SU-DHL-6 (cell line): ENCODE data around the gene VSTM2B.

Source experiments
- H2AFZ ChIP-seq: fragments of 200-600 bp; sonication (generic); 2 replicates; pipeline ENCODE4 v1.6.1; 2014; ENCODE audit warnings: low read depth, mild to moderate bottlenecking, moderate library complexity, mixed read lengths, antibody characterized with exemption, low read length; ENCODE audit not compliant: severe bottlenecking
- H3F3A ChIP-seq: fragments of 200-600 bp; shearing (Covaris generic); 2 replicates; pipeline ENCODE4 v1.6.0; 2016; ENCODE audit warnings: antibody characterized with exemption, mild to moderate bottlenecking; ENCODE audit not compliant: insufficient read depth
- H3K27ac ChIP-seq: fragments of 200-600 bp; sonication (generic); 2 replicates; pipeline ENCODE4 v1.5.1; 2016; ENCODE audit warnings: low read depth, mild to moderate bottlenecking, low read length, moderate library complexity, mixed read lengths
- H3K27me3 ChIP-seq: fragments of 200-600 bp; sonication (generic), shearing (Covaris generic); 2 replicates; pipeline ENCODE4 v1.6.0; 2014; ENCODE audit warnings: mild to moderate bottlenecking, low read length
- H3K36me3 ChIP-seq: fragments of 200-600 bp; sonication (generic); 2 replicates; pipeline ENCODE4 v1.6.1; 2014; ENCODE audit warnings: mild to moderate bottlenecking, low read length, mixed read lengths
- H3K4me2 ChIP-seq: fragments of 300-600, 200-600 bp; shearing (Covaris generic), sonication (generic); 2 replicates; pipeline ENCODE4 v1.6.0; 2014; ENCODE audit warnings: low read length, low read depth, mild to moderate bottlenecking; ENCODE audit not compliant: poor library complexity, severe bottlenecking
- H3K4me3 ChIP-seq: fragments of 200-600 bp; sonication (generic); 2 replicates; pipeline ENCODE4 v1.5.1; 2014; ENCODE audit warnings: antibody characterized with exemption, low read length, mild to moderate bottlenecking, mixed read lengths; ENCODE audit not compliant: insufficient read depth, poor library complexity, severe bottlenecking
- H3K79me2 ChIP-seq: fragments of 200-600 bp; sonication (generic); 2 replicates; pipeline ENCODE4 v1.6.1; 2014; ENCODE audit warnings: mild to moderate bottlenecking, low read length, moderate library complexity; ENCODE audit not compliant: insufficient read depth
- H3K9ac ChIP-seq: fragments of 200-600 bp; sonication (generic); 2 replicates; pipeline ENCODE4 v1.7.0; 2014; ENCODE audit warnings: mild to moderate bottlenecking, low read length
- H3K9me2 ChIP-seq: fragments of 200-600 bp; sonication (generic); replicated peaks from 2 replicates; pipeline ENCODE4 v1.6.1; 2014; ENCODE audit warnings: low read length; ENCODE audit not compliant: insufficient read depth
- H3K9me3 ChIP-seq: fragments of 200-600 bp; sonication (generic); 2 replicates; pipeline ENCODE4 v1.6.1; 2014; ENCODE audit warnings: low read length, mixed read lengths; ENCODE audit not compliant: insufficient read depth
- H4K20me1 ChIP-seq: fragments of 200-600 bp; sonication (generic); 2 replicates; pipeline ENCODE4 v1.6.1; 2014; ENCODE audit warnings: low read depth, mild to moderate bottlenecking, antibody characterized with exemption, low read length, moderate library complexity, mixed read lengths
- CTCF ChIP-seq: fragments of 200-600 bp; sonication (generic); IDR thresholded peaks from one replicate; pipeline ENCODE4 v1.5.1; 2017; ENCODE audit warnings: antibody characterized with exemption, mild to moderate bottlenecking, low read length, moderate library complexity; ENCODE audit not compliant: insufficient read depth, poor library complexity, severe bottlenecking
- EZH2phosphoT487 ChIP-seq: fragments of 200-600 bp; sonication (generic), shearing (Covaris generic); conservative IDR thresholded peaks from 2 replicates; pipeline ENCODE4 v1.6.1; 2018; ENCODE audit warnings: mild to moderate bottlenecking, antibody characterized with exemption, low read length, moderate library complexity, mixed read lengths

Gene VSTM2B

GRCh38 chr19:29574510-29574909 is 48.7 kb downstream of the VSTM2B start:
- Histone ChIP-seq H3K27ac (no peak overlapping the region), H3K27me3 (no peaks in the 10 kb centered on the region), H3F3A (no peaks in the 10 kb centered on the region), H3K4me3 (no peak overlapping the region), H3K9me2 (no peaks in the 10 kb centered on the region), H4K20me1 (no peaks in the 10 kb centered on the region), H3K36me3 (no peaks in the 10 kb centered on the region), H2AFZ (no peak overlapping the region), H3K4me2 (no peak overlapping the region), H3K79me2 (no peaks in the 10 kb centered on the region), H3K9me3 (no peaks in the 10 kb centered on the region), H3K9ac (no peak overlapping the region)
- TF ChIP-seq CTCF = no peak
- TF ChIP-seq EZH2phosphoT487 = no peak

DNA sequence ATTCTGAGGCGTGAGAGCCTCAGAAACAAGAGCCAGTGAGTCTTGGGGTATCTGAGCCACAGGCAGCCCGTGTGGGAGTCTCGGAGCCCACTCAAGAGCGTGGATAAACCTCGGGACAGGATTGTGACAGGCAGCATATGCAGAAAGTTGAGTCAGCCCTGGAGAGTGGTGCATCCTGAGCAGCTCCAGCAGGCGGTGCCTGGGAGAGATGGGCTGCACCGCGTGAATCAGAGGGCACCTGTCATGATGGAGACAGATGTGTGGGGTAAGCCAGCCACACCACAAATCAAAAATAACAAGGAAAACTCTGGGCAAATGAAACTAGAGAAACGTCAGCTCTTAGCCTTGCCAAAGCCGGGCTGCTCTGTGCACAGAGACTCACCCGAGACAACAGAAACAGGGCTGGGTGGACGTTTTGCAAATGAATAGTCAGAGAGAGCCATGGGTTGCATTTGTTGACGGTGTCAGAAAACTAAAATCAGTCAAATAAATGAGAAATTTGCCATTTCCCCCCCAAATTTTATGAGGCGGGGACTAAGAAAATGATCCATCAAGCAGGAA is 50.3 kb downstream of the VSTM2B start:
- H3F3A ChIP-seq = no peaks in the 10 kb centered on the region
- H3K27me3 ChIP-seq = no peaks in the 10 kb centered on the region
- no peaks in the 10 kb centered on the region for H3K36me3 ChIP-seq
- no peak overlapping the region for H3K9ac ChIP-seq
- no peaks in the 10 kb centered on the region for H4K20me1 ChIP-seq
- no peak overlapping the region for H3K27ac ChIP-seq
- TF ChIP-seq CTCF = no peak
- TF ChIP-seq EZH2phosphoT487 = no peak
- H3K4me2 ChIP-seq = no peak overlapping the region
- H3K9me2 ChIP-seq = no peaks in the 10 kb centered on the region
- H3K9me3 ChIP-seq = no peaks in the 10 kb centered on the region
- H3K4me3 ChIP-seq = no peak overlapping the region
- H3K79me2 ChIP-seq = no peaks in the 10 kb centered on the region
- H2AFZ ChIP-seq = no peak overlapping the region

DNA sequence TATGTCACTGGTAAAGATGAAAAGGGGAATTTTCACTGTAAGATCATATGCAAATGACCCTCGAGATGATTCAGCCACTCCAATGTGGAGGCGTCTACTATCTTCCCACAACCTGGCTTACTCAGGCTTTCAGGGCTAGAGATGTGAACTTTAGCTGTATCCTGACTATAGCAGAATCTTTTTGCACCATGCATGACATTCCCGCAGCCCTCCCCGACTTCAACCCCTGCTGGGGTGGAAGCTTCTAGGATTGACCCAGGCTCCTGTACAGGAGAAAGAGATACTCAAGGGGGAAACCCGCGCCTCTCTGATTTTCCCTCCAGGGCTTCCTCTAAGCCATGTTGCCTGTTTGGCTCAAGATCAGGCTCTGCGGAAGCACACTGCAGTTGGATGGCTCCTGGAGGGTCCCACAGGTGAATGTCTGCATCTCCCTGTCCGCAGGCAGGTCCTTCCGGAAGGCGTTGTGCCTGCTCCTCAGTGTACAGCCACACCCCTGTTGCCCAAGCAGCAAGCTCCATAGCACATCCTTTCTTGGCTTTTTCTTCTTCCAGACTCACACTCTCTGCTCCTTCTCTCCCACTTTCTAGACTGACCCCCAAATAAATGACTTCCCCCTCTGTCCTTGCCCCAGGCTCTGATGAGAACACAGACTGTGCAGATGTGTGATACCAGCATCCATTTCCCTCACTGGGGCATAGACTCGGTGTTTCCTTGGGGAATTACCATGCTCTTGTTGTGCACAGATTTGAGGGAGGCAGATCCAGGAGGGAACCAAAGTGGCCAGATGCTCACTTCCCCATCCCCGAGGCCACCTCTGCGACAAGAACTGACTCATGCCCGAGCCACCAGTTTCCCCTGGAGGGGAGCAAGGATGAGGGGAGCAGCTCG is 51.2 kb downstream of the VSTM2B start:
- Histone ChIP-seq H3K4me3 (no peak overlapping the region), H3K9me2 (no peaks in the 10 kb centered on the region), H3K36me3 (no peaks in the 10 kb centered on the region), H3K79me2 (no peaks in the 10 kb centered on the region), H4K20me1 (no peaks in the 10 kb centered on the region), H3K9ac (no peak overlapping the region), H3K9me3 (no peaks in the 10 kb centered on the region), H3F3A (no peaks in the 10 kb centered on the region), H2AFZ (no peak overlapping the region), H3K27ac (no peak overlapping the region), H3K27me3 (no peaks in the 10 kb centered on the region), H3K4me2 (no peak overlapping the region)
- no peak for TF ChIP-seq CTCF
- TF ChIP-seq EZH2phosphoT487 = no peak
